Naive thymus-derived CD8-positive, alpha-beta T cell (primary cell): Measurements from ENCODE around the gene RFLNA. TPM values are rescaled to one million over a fixed set of nuclear protein-coding genes. Genes with fewer than 3 reads are reported as not detected.

Experiments used
- ATAC-seq, 2 donors: fragments of 150-1000 bp; cut with Tn5 transposase in 1 of 2; sonication (Bioruptor Pico), chemical (Tn5 transposase) in 1 of 2; 1 replicate in 1 of 2; 2 replicates in 1 of 2; pipeline ENCODE4 v1.10.0; 2021; ENCODE audit warnings: mild to moderate bottlenecking in 2 of 2, moderate library complexity in 2 of 2
- POLR2A ChIA-PET: fragments of 350-600 bp; sonication (Branson Sonifier 250); formaldehyde crosslinking; loops from one replicate; lab custom pipeline; 2021; ENCODE audit warnings: antibody characterized with exemption; lab: Charles Lee
- DNase-seq, 10 donors: peaks; one replicate each; pipeline versions ENCODE4 v3.0.0 to v3.0.0-alpha.2; 2020 to 2022
- H3K27ac Mint-ChIP-seq, 10 donors: one replicate each; pipeline ENCODE4 v1.8.0; 2020 to 2022; ENCODE audit warnings: mild to moderate bottlenecking in 10 of 10, mixed read lengths in 10 of 10, moderate library complexity in 4 of 10, inconsistent platforms in 1 of 10
- H3K27me3 Mint-ChIP-seq, 5 donors: one replicate each; pipeline ENCODE4 v1.8.0; 2021 to 2022; ENCODE audit warnings: mixed read lengths in 5 of 5
- H3K36me3 Mint-ChIP-seq, 3 donors: one replicate each; pipeline ENCODE4 v1.8.0; 2020 to 2022; ENCODE audit warnings: mixed read lengths in 3 of 3, mild to moderate bottlenecking in 2 of 3, inconsistent platforms in 1 of 3
- H3K4me1 Mint-ChIP-seq, 4 donors: one replicate each; pipeline ENCODE4 v1.8.0; 2021 to 2022; ENCODE audit warnings: mixed read lengths in 4 of 4
- H3K4me3 Mint-ChIP-seq, 10 donors: one replicate each; pipeline ENCODE4 v1.8.0; 2020 to 2022; ENCODE audit warnings: mild to moderate bottlenecking in 10 of 10, mixed read lengths in 10 of 10, moderate library complexity in 6 of 10, inconsistent platforms in 1 of 10
- H3K9me3 Mint-ChIP-seq, 9 donors: one replicate each; pipeline ENCODE4 v1.8.0; 2020 to 2022; ENCODE audit warnings: mixed read lengths in 9 of 9, mild to moderate bottlenecking in 3 of 9, inconsistent platforms in 1 of 9, moderate library complexity in 1 of 9
- polyA plus RNA-seq, 3 donors: library from polyadenylated mRNA; unstranded; fragments of 300-500 nt; fragmentation: Illumina TruSeq; gene quantifications; one replicate each; pipeline ENCODE4 v1.2.3, GENCODE V29; 2021
- total RNA-seq, 8 experiments: library from RNA in 2 of 8; stranded (reverse) in 2 of 8; gene quantifications; one replicate each; pipeline ENCODE4 v1.2.3 and lab custom pipeline; 2021 to 2026

RFLNA gene, protein sequence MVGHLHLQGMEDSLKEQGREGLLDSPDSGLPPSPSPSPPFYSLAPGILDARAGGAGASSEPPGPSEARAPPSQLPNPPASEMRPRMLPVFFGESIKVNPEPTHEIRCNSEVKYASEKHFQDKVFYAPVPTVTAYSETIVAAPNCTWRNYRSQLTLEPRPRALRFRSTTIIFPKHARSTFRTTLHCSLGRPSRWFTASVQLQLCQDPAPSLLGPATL
- total RNA-seq (not detected), polyA plus RNA-seq (not detected), total RNA-seq (lab: John Stamatoyannopoulos, UW) (0 reads per million in 6 experiments)

DNA sequence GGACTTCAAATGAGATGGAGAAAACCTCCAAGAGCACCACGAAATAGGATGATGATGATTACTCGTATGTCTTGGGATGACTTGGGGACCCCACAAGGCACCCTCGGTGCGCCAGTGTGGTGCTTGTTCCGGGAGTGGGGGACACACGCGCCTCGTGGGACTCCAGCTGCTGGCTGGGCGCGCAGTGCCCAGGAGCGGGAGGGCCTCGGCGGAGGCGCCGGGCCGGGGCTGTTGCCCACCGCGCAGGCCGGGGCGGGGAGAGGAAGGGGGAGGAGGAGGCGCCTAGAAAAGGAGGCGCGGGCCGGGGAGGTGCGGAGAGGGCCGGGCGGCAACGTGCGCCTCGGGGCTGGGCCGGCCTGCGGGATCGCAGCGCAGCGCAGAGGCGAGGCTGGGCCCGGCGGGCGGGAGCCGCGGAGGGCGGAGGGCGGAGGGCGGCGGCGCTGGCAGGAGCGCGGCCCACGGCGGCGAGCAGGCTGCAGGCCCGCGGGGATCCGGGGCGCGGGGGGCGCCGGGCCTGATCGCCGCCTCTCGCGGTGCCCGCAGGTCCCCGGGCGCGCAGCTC is at the start of gene RFLNA:
Gene RFLNA (plus strand): TSS at position 314 of the 562 bp plus-strand sequence. CDS start 337 bp downstream, outside the sequence.
- no peak for DNase-seq
- peak within 1 kb of the TSS in 3 of 10 donors; percentile 31 to 48 (median 47) for H3K4me3 Mint-ChIP-seq
- peaks cover 11 to 46% (median 34%) of the 10 kb centered on the region in 5 donors for H3K27me3 Mint-ChIP-seq
- ATAC-seq: no peak
- H3K36me3 Mint-ChIP-seq: no peaks in the 10 kb centered on the region
- H3K27ac Mint-ChIP-seq: no peak within 1 kb of the TSS
- no peaks in the 10 kb centered on the region for H3K9me3 Mint-ChIP-seq
- peaks cover 0 to 11% (median 6%) of the 10 kb centered on the region in 4 donors for H3K4me1 Mint-ChIP-seq
- POLR2A ChIA-PET: interaction anchor here (0.6 kb wide), 1 partner anchor 43 kb away, joined by 5 read pairs; no protein-coding TSS in a partner anchor

DNA sequence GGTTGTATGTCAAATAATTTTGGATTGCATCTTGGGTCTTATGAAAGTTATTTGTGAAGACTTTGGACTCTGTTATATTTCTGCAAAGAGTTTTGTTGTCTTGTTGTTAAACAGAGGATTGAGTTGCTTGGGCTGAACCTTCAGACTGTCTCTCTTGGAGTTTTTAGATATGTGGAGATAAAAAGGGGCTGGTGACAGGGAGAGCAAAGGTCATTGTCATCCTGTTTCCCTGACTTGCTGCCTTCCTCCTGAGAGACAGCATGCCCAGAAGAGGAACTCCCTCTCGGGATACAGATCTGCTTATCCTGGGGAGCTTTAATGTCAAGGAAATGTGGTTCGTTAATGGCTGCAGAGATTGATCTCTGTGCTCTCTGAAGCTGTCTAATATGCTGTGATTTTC is 47.6 kb upstream of the RFLNA start:
- ATAC-seq (no peak), DNase-seq (no peak)
- no peak overlapping the region for H3K4me3 Mint-ChIP-seq
- peaks cover 0 to 15% (median 4%) of the 10 kb centered on the region in 3 donors for H3K36me3 Mint-ChIP-seq
- peaks cover 0 to 30% (median 13%) of the 10 kb centered on the region in 9 donors for H3K9me3 Mint-ChIP-seq
- peaks cover 2 to 19% (median 13%) of the 10 kb centered on the region in 5 donors for H3K27me3 Mint-ChIP-seq
- H3K27ac Mint-ChIP-seq: no peak overlapping the region
- H3K4me1 Mint-ChIP-seq: peaks cover 0 to 2% (median 0%) of the 10 kb centered on the region in 4 donors
- POLR2A ChIA-PET: no interaction called here

DNA sequence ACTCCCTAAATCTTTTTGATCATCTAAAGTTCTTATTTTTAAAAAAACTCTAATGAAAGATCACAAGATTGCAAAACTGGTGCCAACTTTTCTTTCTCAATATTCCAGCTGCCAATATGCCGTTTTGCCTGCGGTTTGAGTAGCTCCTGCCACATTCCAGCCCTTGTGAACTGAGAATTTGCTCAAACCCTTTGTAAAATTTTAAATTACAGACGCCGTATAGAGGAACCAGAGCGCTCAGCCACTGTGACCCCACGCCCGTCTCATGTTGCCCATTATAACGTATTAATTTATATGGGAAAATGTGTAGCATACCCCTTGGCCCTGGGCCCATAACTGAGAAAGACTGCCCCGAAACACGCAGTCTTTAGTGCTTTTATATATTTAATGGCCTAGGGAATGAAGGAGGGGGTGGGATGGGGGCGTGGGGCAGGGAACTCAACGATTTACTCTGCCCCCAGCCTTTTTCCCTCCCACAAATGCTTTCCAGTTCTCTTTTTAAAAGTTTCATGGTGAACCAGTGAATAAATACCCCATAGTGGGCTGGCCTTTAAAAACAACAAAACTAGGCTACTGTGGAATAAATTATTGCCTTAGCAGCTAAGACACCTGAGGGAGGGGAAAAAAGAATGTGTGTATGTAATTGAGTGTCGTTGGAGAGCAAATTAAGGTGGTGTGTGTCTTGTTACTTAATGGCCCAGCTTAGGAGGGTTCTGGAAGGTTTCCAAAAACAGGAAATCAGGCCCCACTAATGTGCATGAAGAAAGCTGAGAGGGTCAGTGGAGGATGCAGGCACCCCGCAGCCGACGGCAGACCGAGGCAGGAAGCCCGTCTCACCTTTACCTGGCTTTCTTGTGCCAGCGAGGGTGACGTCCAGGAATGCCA is 45.7 kb upstream of the RFLNA start:
- DNase-seq: no peak
- POLR2A ChIA-PET: no interaction called here
- H3K4me3 Mint-ChIP-seq: no peak overlapping the region
- H3K9me3 Mint-ChIP-seq: peaks cover 0 to 30% (median 11%) of the 10 kb centered on the region in 9 donors
- H3K27ac Mint-ChIP-seq: no peak overlapping the region
- peaks cover 0 to 2% (median 0%) of the 10 kb centered on the region in 4 donors for H3K4me1 Mint-ChIP-seq
- ATAC-seq: no peak
- peaks cover 2 to 21% (median 19%) of the 10 kb centered on the region in 5 donors for H3K27me3 Mint-ChIP-seq
- H3K36me3 Mint-ChIP-seq: peaks cover 0 to 15% (median 4%) of the 10 kb centered on the region in 3 donors

DNA sequence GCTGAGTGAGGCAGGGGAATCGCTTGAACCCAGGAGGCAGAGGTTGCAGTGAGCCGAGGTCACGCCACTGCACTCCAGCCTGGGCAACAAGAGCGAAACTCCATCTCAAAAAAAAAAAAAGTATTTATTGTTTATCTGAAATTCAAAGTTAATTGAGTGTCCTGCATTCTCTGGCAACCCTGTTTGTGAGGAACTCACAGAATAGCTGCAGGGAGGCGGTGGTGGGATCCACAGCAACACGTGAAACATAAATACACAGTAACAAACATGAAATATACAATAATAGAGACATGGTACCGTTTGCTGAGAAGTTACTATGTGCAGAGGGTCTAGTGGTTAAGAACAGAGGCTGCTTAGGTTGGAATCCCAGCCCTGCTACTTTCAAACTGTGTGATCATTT is 43.7 kb upstream of the RFLNA start:
- Mint-ChIP-seq H3K27ac (no peak overlapping the region), H3K27me3 (peaks cover 0 to 21% (median 8%) of the 10 kb centered on the region in 5 donors), H3K4me3 (no peak overlapping the region), H3K36me3 (peaks cover 0 to 7% (median 4%) of the 10 kb centered on the region in 3 donors), H3K9me3 (peaks cover 0 to 22% (median 10%) of the 10 kb centered on the region in 9 donors), H3K4me1 (peaks cover 0 to 2% (median 0%) of the 10 kb centered on the region in 4 donors)
- POLR2A ChIA-PET: no interaction called here
- no peak for ATAC-seq
- DNase-seq: no peak

DNA sequence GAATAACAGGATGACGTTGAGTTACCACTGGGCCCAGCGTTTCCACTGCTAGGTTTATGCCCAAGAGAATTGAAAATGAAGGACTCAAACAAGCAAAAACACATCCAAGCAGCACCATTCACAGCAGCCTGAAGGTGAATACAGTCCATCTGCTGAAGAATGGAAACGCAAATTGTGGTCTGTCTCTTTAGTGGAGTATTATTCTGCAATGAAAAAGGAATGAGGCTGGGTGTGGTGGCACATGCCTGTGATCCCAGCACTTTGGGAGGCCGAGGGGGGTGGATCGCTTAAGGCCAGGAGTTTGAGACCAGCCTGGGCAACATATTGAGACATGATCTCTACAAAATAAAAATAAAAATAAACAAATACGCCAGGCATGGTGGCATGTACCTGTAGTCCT is 41.9 kb upstream of the RFLNA start:
- POLR2A ChIA-PET: no interaction called here
- no peak overlapping the region for H3K4me3 Mint-ChIP-seq
- H3K27ac Mint-ChIP-seq: no peak overlapping the region
- ATAC-seq (no peak), DNase-seq (no peak)
- H3K36me3 Mint-ChIP-seq: no peaks in the 10 kb centered on the region
- peaks cover 4 to 27% (median 13%) of the 10 kb centered on the region in 5 donors for H3K27me3 Mint-ChIP-seq
- H3K4me1 Mint-ChIP-seq: peaks cover 0 to 2% (median 0%) of the 10 kb centered on the region in 4 donors
- peaks cover 0 to 4% (median 0%) of the 10 kb centered on the region in 9 donors for H3K9me3 Mint-ChIP-seq

DNA sequence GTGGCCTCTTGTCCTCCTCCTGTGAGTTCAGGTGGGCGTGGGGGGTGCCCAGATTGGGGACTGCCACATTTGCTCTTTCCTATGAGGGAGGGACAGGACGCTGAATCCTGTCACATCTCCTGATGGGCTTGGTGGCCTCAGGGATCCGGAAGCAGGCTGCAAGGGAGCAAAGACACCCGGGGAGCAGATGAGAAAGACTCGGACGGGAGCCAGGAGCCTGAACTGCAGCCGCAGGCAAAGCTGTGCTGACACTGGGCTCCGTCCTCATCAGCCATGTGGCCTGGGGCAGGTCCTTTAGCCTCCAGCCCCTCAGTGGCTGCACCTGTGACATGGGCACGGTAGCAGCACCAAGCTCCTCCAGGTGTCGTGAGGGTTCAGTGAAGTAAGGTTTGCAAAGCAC is 40.8 kb upstream of the RFLNA start:
- Mint-ChIP-seq H3K4me3 (no peak overlapping the region), H3K9me3 (no peaks in the 10 kb centered on the region), H3K4me1 (peaks cover 0 to 2% (median 0%) of the 10 kb centered on the region in 4 donors), H3K27ac (no peak overlapping the region), H3K36me3 (no peaks in the 10 kb centered on the region), H3K27me3 (peaks cover 6 to 39% (median 17%) of the 10 kb centered on the region in 5 donors)
- ATAC-seq: no peak
- no peak for DNase-seq
- POLR2A ChIA-PET: no interaction called here

DNA sequence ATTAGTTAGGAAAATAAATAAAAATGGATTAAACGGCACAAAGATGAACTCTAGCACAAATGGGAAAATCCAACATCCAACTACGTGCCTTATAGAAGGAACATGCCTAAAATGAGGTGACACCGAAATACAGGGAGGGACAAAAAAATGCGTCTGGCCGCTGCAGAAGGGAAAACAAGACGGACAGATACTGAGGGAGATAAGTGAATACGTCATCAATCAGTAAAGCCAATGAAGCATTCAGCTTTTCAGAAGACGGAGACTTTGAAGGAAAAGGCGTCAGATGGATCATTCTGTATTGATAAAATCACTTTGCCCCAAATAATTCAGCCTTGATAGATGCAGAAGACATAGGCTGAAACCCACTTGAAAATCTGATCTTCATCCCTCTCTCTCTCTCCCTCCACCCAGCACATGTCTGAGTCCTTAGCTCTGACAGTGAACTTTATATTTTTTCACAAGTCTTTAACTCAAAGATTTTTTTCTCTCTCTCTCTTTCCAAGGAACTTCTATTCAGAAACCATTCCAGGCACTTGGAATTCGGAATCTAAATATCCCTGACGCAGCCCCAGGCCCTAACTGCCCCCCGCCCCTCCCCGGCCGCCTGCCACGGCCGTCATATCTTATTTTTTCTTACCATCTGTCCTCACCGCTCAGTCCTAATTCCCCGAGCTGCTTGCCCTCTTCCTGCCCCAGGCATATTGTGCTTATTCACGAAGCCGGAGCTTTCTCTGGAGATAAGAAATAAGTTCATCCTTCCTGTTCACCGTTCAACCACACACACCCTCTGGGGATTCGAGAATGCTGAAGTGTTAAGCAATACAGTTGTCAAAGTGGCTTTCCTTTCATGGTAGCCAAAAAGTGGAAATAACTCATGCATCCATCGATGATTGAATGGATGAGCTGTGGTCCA is 35.5 kb upstream of the RFLNA start:
- DNase-seq (no peak), ATAC-seq (no peak)
- Mint-ChIP-seq H3K4me1 (peaks cover 0 to 6% (median 4%) of the 10 kb centered on the region in 4 donors), H3K27me3 (peaks cover 14 to 70% (median 35%) of the 10 kb centered on the region in 5 donors), H3K27ac (no peak overlapping the region), H3K9me3 (peaks cover 0 to 4% (median 0%) of the 10 kb centered on the region in 9 donors), H3K36me3 (no peaks in the 10 kb centered on the region), H3K4me3 (peak overlapping the region in 1 of 10 donors; percentile 5)
- POLR2A ChIA-PET: no interaction called here

DNA sequence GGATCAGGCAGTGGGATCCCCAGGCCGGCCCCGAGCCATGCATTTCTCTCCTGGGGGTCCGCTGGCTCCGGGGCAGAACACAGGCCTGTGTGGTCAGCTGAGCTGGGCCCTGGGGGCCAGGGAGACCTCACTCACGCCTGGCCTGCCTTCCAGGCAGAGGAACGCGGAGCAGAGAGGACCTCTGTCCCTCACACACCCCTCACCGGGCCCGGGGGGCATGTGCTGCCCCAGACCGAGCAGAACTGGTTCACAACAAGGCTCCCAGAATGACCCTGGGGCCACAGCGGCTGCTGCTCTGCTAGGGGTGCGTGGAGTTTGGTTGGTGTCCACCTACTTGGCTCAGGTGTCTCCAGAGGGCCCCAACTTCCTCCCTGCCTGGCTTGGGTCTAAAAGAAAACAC is 33.0 kb upstream of the RFLNA start:
- Mint-ChIP-seq H3K4me3 (no peak overlapping the region), H3K36me3 (no peaks in the 10 kb centered on the region), H3K4me1 (peaks cover 0 to 6% (median 4%) of the 10 kb centered on the region in 4 donors), H3K9me3 (peaks cover 0 to 4% (median 0%) of the 10 kb centered on the region in 9 donors), H3K27ac (no peak overlapping the region), H3K27me3 (peaks cover 16 to 74% (median 40%) of the 10 kb centered on the region in 5 donors)
- ATAC-seq (no peak), DNase-seq (no peak)
- POLR2A ChIA-PET: no interaction called here

DNA sequence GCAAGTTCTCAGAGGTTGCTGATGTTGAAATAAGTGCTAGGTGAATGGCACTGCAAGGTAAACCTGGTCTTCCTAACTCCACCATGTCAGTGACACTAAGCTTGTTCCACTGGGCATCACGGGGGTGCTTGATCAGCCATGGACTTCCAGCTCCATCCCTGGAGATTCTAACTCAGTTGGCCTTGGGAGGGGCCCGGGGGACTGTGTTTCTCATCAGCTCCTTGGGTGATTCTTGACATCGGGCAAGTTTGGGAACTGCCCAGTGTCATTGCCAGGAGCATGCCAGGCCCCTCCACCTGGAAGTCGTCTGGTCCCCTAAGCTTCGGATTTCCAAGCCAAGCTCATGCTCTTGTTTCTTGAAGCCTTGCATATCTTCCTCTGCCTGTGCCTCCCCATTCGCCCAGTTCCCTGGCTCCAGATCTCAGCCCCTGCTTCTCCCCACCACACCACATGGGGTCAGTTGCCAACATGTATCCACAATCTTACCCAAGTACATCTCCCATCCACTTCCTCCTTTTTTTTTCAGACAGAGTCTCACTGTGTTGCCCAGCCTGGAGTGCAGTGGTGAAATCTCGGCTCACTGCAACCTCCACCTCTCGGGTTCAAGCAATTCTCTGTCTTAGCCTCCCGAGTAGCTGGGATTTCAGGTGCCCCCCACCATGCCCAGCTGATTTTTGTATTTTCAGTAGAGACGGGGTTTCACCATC is 30.7 kb upstream of the RFLNA start:
- DNase-seq: no peak
- no peak for ATAC-seq
- Mint-ChIP-seq H3K27ac (no peak overlapping the region), H3K4me1 (peaks cover 0 to 6% (median 4%) of the 10 kb centered on the region in 4 donors), H3K9me3 (peaks cover 0 to 4% (median 0%) of the 10 kb centered on the region in 9 donors), H3K36me3 (no peaks in the 10 kb centered on the region), H3K4me3 (no peak overlapping the region), H3K27me3 (peaks cover 18 to 50% (median 29%) of the 10 kb centered on the region in 5 donors)
- POLR2A ChIA-PET: no interaction called here

DNA sequence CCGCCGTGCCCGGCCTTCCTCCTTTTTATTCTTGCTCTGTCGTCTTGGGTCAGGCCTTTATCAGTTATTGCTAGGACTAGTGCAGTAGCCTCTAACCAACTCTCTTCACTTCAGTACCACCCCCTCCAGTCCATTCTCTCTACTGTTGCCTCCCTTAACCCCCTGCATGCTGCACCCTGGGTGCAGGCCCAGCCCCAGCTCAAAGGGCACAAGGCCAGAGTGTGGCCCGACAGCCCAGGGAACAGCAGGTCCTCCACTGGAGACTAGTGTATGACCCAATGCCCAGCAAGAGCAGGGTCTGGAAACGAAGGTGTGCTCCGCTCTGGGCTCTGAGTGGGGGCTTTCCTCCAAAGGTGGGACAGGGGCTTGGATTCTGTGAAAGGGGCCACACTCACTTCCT is 30.0 kb upstream of the RFLNA start:
- H3K9me3 Mint-ChIP-seq: peaks cover 0 to 4% (median 0%) of the 10 kb centered on the region in 9 donors
- no peak overlapping the region for H3K27ac Mint-ChIP-seq
- H3K36me3 Mint-ChIP-seq: no peaks in the 10 kb centered on the region
- DNase-seq (no peak), ATAC-seq (no peak)
- no peak overlapping the region for H3K4me3 Mint-ChIP-seq
- POLR2A ChIA-PET: no interaction called here
- H3K4me1 Mint-ChIP-seq: peaks cover 0 to 2% (median 1%) of the 10 kb centered on the region in 4 donors
- peaks cover 12 to 44% (median 24%) of the 10 kb centered on the region in 5 donors for H3K27me3 Mint-ChIP-seq

DNA sequence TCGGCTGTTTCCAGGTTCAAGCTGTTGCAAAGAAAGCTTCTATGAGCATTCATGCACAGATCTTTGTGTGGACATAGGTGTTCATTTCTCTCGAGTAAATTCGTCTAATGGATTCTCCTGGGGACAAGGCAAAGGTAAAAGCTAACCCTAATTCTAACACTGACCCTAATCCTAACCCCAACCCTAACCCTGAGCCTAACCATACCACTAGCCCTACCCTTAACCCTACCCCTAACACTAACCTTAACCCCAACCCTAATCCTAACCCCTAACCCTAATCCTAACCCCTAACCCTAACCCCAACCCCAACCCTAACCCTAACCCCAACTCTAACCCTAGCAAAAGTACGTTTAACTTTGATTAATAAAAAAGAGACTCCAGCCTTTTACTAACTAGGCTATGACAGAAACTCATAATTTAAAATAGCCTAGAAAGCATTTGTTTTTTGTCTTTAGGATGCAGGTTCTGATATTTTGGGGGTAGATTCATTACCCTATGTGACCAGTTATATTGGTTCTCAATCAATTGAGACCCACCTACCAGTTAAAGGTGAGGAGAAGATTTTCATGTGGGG is 27.6 kb upstream of the RFLNA start:
- no peak overlapping the region for H3K27ac Mint-ChIP-seq
- peaks cover 8 to 31% (median 24%) of the 10 kb centered on the region in 5 donors for H3K27me3 Mint-ChIP-seq
- ATAC-seq (no peak), DNase-seq (no peak)
- peaks cover 0 to 3% (median 0%) of the 10 kb centered on the region in 9 donors for H3K9me3 Mint-ChIP-seq
- H3K4me1 Mint-ChIP-seq: peaks cover 0 to 3% (median 0%) of the 10 kb centered on the region in 4 donors
- POLR2A ChIA-PET: no interaction called here
- no peaks in the 10 kb centered on the region for H3K36me3 Mint-ChIP-seq
- no peak overlapping the region for H3K4me3 Mint-ChIP-seq
